K562 (cell line): Measurements from ENCODE around the gene NDOR1. TPM values are rescaled to one million over a fixed set of nuclear protein-coding genes. Genes with fewer than 3 reads are reported as not detected.

Experiments
- EP300 ChIP-seq: IDR thresholded peaks from 2 replicates; pipeline ENCODE4 v1.6.1; 2012; ENCODE audit warnings: low read length, improper control_type of control experiment
- EP400 ChIP-seq: fragments of 450-650 bp; IDR thresholded peaks from 2 replicates; pipeline ENCODE4 v1.6.1; 2017; ENCODE audit warnings: antibody characterized with exemption, mild to moderate bottlenecking, moderate library complexity
- KDM4B ChIP-seq, 2 experiments: fragments of 450-650 bp in 1 of 2; sonication (generic) in 1 of 2; IDR thresholded peaks; 2 replicates each; pipeline ENCODE4 v1.6.1; 2016 to 2017; ENCODE audit warnings: borderline replicate concordance in 2 of 2, antibody characterized with exemption in 1 of 2, low read depth in 1 of 2, mild to moderate bottlenecking in 1 of 2
- RFX7 ChIP-seq: fragments of 250-450 bp; sonication (Bioruptor Pico); IDR thresholded peaks from 2 replicates; pipeline ENCODE4 v1.5.1; 2021; ENCODE audit warnings: mild to moderate bottlenecking
- RHOXF2B ChIP-seq: fragments of 250-450 bp; sonication (Bioruptor Pico); conservative IDR thresholded peaks from 2 replicates; pipeline ENCODE4 v1.5.1; 2021
- SMARCA5 ChIP-seq: fragments of 450-650 bp; IDR thresholded peaks from 2 replicates; pipeline ENCODE4 v1.6.1; 2016
- U2AF1 ChIP-seq: fragments of 200-400 bp; formaldehyde crosslinking; optimal IDR thresholded peaks from 2 replicates; pipeline ENCODE3; 2017; ENCODE audit warnings: mild to moderate bottlenecking, low read depth, low read length, moderate library complexity
- polyA plus RNA-seq, 8 experiments: library from polyadenylated mRNA; depleted of rRNA in 4 of 8; stranded (reverse) in 5 of 8; unstranded in 3 of 8; fragments of >200 nt; fragmentation: Nextera tagmentation in 2 of 8; fragmentation: Illumina TruSeq in 1 of 8; extraction: Ambion mirVana in 2 of 8; extraction: Trizol in 1 of 8; gene quantifications; 2 replicates each; pipeline versions ENCODE4 v1.2.1 to v1.2.3, GENCODE V29; 2011 to 2014; ENCODE audit warnings: inconsistent platforms in 1 of 8, missing spikeins in 1 of 8
- total RNA-seq, 7 experiments: library from RNA; depleted of rRNA in 6 of 7; stranded (reverse); fragments of >200 nt in 6 of 7; fragmentation: Illumina TruSeq in 2 of 7; extraction: Trizol in 2 of 7; gene quantifications; 2 replicates each; pipeline versions ENCODE4 v1.2.1 to v1.2.3, GENCODE V29; 2011 to 2021; ENCODE audit warnings: low replicate concordance in 1 of 7
- TF ChIP-seq, protein P1 (sequence below): fragments of 200-600 bp; sonication (generic); IDR thresholded peaks from one replicate; pipeline ENCODE4 v1.6.1; 2012; ENCODE audit warnings: mild to moderate bottlenecking, low read depth, low read length, inconsistent platforms
- TF ChIP-seq, protein P2 (sequence below), 3 experiments: fragments of 200-800 bp in 1 of 3; fragments of 250-450 bp in 1 of 3; fragments of 450-650 bp in 1 of 3; sonication (Bioruptor Pico) in 1 of 3; sonication (Bioruptor generic) in 1 of 3; formaldehyde crosslinking in 1 of 3; IDR thresholded peaks; 2 replicates each; pipeline versions ENCODE4 v1.6.1 to v1.8.0; 2016 to 2022; ENCODE audit warnings: mild to moderate bottlenecking in 2 of 3, missing genetic modification characterization in 2 of 3, missing compliant biosample characterization in 1 of 3, moderate library complexity in 1 of 3
- TF ChIP-seq, protein P3 (sequence below): fragments of 450-650 bp; formaldehyde crosslinking; IDR thresholded peaks from 2 replicates; pipeline ENCODE4 v1.4.0; 2022; ENCODE audit warnings: missing genetic modification characterization

The NDOR1 gene
- total and polyA plus RNA-seq, 9 of the 15 experiments (the other 6 are each of a cell fraction or from before 2014, with no cell fraction given) = 0.06 to 36.9 (median 6.9) TPM

DNA sequence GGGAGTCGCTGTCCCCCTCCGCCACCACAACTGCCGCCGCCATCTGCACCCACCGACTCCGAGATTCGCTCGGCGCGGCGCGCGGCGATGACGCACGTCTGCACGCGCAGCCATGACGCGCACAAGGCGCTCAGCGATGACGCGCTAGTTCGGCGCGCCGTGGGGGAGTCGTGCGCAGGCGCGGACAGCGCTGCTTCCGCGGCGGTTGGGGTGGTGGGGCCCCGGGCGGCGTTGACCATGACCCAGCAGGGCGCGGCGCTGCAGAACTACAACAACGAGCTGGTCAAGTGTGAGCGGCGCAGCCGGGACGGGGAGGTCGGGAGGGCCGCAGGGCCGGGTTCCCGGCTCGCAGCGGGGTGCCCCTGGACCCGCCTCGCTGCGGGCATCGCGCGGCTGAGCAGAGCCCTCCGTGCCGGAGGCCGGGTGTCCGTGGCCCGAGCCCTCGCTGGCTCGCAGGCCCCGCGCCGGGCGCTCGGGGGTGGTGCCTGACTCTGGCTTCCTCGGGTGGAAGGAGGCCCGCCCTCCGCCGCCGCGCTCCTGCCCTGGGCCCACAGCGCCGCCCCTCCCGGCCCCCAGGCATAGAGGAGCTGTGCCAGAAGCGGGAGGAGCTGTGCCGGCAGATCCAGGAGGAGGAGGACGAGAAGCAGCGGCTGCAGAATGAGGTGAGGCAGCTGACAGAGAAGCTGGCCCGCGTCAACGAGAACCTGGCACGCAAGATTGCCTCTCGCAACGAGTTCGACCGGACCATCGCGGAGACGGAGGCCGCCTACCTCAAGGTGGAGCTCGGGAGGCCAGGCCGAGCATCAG lies 16.8 kb upstream of the NDOR1 start, which contains the start of the genes ANAPC2 and SSNA1 (continued):
- TF ChIP-seq, protein P1, sequence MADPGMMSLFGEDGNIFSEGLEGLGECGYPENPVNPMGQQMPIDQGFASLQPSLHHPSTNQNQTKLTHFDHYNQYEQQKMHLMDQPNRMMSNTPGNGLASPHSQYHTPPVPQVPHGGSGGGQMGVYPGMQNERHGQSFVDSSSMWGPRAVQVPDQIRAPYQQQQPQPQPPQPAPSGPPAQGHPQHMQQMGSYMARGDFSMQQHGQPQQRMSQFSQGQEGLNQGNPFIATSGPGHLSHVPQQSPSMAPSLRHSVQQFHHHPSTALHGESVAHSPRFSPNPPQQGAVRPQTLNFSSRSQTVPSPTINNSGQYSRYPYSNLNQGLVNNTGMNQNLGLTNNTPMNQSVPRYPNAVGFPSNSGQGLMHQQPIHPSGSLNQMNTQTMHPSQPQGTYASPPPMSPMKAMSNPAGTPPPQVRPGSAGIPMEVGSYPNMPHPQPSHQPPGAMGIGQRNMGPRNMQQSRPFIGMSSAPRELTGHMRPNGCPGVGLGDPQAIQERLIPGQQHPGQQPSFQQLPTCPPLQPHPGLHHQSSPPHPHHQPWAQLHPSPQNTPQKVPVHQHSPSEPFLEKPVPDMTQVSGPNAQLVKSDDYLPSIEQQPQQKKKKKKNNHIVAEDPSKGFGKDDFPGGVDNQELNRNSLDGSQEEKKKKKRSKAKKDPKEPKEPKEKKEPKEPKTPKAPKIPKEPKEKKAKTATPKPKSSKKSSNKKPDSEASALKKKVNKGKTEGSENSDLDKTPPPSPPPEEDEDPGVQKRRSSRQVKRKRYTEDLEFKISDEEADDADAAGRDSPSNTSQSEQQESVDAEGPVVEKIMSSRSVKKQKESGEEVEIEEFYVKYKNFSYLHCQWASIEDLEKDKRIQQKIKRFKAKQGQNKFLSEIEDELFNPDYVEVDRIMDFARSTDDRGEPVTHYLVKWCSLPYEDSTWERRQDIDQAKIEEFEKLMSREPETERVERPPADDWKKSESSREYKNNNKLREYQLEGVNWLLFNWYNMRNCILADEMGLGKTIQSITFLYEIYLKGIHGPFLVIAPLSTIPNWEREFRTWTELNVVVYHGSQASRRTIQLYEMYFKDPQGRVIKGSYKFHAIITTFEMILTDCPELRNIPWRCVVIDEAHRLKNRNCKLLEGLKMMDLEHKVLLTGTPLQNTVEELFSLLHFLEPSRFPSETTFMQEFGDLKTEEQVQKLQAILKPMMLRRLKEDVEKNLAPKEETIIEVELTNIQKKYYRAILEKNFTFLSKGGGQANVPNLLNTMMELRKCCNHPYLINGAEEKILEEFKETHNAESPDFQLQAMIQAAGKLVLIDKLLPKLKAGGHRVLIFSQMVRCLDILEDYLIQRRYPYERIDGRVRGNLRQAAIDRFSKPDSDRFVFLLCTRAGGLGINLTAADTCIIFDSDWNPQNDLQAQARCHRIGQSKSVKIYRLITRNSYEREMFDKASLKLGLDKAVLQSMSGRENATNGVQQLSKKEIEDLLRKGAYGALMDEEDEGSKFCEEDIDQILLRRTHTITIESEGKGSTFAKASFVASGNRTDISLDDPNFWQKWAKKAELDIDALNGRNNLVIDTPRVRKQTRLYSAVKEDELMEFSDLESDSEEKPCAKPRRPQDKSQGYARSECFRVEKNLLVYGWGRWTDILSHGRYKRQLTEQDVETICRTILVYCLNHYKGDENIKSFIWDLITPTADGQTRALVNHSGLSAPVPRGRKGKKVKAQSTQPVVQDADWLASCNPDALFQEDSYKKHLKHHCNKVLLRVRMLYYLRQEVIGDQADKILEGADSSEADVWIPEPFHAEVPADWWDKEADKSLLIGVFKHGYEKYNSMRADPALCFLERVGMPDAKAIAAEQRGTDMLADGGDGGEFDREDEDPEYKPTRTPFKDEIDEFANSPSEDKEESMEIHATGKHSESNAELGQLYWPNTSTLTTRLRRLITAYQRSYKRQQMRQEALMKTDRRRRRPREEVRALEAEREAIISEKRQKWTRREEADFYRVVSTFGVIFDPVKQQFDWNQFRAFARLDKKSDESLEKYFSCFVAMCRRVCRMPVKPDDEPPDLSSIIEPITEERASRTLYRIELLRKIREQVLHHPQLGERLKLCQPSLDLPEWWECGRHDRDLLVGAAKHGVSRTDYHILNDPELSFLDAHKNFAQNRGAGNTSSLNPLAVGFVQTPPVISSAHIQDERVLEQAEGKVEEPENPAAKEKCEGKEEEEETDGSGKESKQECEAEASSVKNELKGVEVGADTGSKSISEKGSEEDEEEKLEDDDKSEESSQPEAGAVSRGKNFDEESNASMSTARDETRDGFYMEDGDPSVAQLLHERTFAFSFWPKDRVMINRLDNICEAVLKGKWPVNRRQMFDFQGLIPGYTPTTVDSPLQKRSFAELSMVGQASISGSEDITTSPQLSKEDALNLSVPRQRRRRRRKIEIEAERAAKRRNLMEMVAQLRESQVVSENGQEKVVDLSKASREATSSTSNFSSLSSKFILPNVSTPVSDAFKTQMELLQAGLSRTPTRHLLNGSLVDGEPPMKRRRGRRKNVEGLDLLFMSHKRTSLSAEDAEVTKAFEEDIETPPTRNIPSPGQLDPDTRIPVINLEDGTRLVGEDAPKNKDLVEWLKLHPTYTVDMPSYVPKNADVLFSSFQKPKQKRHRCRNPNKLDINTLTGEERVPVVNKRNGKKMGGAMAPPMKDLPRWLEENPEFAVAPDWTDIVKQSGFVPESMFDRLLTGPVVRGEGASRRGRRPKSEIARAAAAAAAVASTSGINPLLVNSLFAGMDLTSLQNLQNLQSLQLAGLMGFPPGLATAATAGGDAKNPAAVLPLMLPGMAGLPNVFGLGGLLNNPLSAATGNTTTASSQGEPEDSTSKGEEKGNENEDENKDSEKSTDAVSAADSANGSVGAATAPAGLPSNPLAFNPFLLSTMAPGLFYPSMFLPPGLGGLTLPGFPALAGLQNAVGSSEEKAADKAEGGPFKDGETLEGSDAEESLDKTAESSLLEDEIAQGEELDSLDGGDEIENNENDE = peak; percentile 44
- TF ChIP-seq U2AF1 (peak; percentile 96), EP400 (peak; percentile 85; the same call in 1 of the 2 replicates), RHOXF2B (CRISPR knock-in tag) (no peak), KDM4B (IDR thresholded peaks at IDR 0.05; ENCODE audit: borderline replicate concordance in 2 of 2, low read depth in 1 of 2) (0 out of 4 replicates have a peak, but pooled peaks of 1 of the 2 experiments have one; percentile 43), SMARCA5 (peak; percentile 51; the same call in 1 of the 2 replicates), EP300 (peak; percentile 52), RFX7 (CRISPR knock-in tag) (no peak)
- TF ChIP-seq, protein P2, sequence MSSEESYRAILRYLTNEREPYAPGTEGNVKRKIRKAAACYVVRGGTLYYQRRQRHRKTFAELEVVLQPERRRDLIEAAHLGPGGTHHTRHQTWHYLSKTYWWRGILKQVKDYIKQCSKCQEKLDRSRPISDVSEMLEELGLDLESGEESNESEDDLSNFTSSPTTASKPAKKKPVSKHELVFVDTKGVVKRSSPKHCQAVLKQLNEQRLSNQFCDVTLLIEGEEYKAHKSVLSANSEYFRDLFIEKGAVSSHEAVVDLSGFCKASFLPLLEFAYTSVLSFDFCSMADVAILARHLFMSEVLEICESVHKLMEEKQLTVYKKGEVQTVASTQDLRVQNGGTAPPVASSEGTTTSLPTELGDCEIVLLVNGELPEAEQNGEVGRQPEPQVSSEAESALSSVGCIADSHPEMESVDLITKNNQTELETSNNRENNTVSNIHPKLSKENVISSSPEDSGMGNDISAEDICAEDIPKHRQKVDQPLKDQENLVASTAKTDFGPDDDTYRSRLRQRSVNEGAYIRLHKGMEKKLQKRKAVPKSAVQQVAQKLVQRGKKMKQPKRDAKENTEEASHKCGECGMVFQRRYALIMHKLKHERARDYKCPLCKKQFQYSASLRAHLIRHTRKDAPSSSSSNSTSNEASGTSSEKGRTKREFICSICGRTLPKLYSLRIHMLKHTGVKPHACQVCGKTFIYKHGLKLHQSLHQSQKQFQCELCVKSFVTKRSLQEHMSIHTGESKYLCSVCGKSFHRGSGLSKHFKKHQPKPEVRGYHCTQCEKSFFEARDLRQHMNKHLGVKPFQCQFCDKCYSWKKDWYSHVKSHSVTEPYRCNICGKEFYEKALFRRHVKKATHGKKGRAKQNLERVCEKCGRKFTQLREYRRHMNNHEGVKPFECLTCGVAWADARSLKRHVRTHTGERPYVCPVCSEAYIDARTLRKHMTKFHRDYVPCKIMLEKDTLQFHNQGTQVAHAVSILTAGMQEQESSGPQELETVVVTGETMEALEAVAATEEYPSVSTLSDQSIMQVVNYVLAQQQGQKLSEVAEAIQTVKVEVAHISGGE (CRISPR knock-in tag; IDR thresholded peaks at IDR 0.05) = peak in 1 of 3 experiments; percentile 72; a peak in 2 of 6 replicates
- TF ChIP-seq, protein P3, sequence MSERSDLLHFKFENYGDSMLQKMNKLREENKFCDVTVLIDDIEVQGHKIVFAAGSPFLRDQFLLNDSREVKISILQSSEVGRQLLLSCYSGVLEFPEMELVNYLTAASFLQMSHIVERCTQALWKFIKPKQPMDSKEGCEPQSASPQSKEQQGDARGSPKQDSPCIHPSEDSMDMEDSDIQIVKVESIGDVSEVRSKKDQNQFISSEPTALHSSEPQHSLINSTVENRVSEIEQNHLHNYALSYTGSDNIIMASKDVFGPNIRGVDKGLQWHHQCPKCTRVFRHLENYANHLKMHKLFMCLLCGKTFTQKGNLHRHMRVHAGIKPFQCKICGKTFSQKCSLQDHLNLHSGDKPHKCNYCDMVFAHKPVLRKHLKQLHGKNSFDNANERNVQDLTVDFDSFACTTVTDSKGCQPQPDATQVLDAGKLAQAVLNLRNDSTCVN = no peak
